ENCODE data around the gene SH2D5. TPM values are rescaled to one million over a fixed set of nuclear protein-coding genes. Genes with fewer than 3 reads are reported as not detected.
"Not testable (repeated sequence)": the region's sequence is repeated elsewhere in the genome, so short reads cannot be mapped to it uniquely, and the experiment has no call there.

SH2D5 gene
- polyA plus RNA-seq, 1 donor = 0.22 TPM

DNA sequence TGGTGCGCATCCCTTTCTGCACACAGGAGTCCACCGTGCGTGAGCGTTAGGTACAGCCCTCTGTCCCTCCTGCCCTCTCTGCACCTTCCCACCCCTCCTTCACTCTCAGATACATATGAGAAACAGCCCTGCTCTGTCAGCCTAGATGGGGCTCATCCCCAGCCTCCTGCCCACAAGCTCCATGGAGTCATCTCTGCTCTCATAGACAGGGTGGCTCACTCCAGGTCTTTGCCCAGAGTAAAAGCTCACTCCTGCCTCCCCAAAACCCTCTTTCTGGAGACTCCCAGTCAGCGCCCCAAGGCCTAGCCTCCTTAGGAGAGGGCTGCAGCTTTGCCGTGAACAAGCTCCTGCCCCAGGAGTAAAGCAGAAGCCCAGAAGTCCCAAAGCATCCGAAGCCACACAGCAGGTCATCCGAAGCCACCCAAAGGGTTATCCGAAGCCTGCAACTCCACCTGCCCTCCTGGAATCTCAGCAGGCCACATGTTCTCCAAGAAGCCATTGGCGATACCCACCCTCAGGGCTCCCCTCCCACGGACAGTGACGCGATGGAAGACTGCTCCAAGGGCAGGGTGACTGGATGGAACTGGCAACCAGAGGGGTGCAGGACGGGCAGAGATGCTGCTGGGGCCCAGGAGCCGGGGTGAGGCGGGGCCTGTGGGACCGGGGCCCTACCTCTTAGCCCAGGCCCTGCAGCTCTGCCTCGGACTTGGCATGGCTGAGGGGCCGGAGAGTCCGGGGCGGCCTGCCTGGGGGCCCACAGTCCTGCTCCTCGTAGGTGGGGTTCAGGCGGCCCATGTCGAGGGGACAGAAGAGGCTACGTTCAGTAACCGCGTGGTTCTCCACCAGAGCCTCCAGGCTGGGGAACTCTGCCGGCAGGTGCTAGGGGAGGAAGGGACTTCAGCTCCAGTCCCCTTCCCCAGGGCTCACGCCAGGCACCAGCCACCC lies 11.1 kb downstream of the SH2D5 start:
- no peaks in the 10 kb centered on the region for H3K9me3 ChIP-seq (ENCODE audit: control insufficient read depth, low read depth, low read length)
- no CpG with 5 or more reads among the region's 29 CpGs for WGBS (ENCODE audit: insufficient coverage, low lambda C conversion rate)
- H3K36me3 ChIP-seq (ENCODE audit: control insufficient read depth, insufficient read depth, low read length) = no peaks in the 10 kb centered on the region
- peaks cover 27% of the 10 kb centered on the region for H3K27me3 ChIP-seq (ENCODE audit: control insufficient read depth, insufficient read depth, low read length)
- H3K4me1 ChIP-seq (ENCODE audit: control insufficient read depth, insufficient read depth, low read length) = peaks cover 2% of the 10 kb centered on the region
- H3K4me3 ChIP-seq (ENCODE audit: low read length) = no peak overlapping the region
- H3K27ac ChIP-seq (ENCODE audit: low read length) = no peak overlapping the region
- DNase-seq = no peak

DNA sequence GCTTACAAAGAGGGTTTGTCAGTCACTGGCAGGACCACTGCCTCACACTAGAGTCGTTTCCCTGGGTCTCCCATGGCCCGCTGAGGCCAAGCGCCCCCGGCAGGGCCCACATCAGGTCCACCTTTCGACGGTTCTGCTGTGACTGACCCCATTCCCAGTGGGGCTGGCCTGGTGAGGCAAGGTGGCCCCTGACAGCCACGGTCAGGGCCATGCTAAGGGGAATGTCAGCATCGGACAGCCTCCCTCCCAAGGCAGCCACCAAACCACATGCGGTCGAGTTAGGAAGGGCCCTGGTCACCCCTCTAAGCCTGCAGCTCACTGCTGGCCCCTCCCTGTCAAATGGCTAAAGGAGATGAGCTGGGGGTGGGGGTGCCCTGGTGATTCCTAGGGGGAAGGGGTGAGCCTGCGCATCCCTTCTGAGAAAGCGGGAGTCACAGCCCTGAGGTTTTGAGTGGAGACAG lies 11.8 kb downstream of the SH2D5 start:
- Histone ChIP-seq H3K36me3 (ENCODE audit: control insufficient read depth, insufficient read depth, low read length) (no peaks in the 10 kb centered on the region), H3K9me3 (ENCODE audit: control insufficient read depth, low read depth, low read length) (no peaks in the 10 kb centered on the region), H3K27ac (ENCODE audit: low read length) (no peak overlapping the region), H3K27me3 (ENCODE audit: control insufficient read depth, insufficient read depth, low read length) (peaks cover 31% of the 10 kb centered on the region), H3K4me3 (ENCODE audit: low read length) (no peak overlapping the region), H3K4me1 (ENCODE audit: control insufficient read depth, insufficient read depth, low read length) (peaks cover 2% of the 10 kb centered on the region)
- no CpG with 5 or more reads among the region's 12 CpGs for WGBS (ENCODE audit: insufficient coverage, low lambda C conversion rate)
- no peak for DNase-seq

DNA sequence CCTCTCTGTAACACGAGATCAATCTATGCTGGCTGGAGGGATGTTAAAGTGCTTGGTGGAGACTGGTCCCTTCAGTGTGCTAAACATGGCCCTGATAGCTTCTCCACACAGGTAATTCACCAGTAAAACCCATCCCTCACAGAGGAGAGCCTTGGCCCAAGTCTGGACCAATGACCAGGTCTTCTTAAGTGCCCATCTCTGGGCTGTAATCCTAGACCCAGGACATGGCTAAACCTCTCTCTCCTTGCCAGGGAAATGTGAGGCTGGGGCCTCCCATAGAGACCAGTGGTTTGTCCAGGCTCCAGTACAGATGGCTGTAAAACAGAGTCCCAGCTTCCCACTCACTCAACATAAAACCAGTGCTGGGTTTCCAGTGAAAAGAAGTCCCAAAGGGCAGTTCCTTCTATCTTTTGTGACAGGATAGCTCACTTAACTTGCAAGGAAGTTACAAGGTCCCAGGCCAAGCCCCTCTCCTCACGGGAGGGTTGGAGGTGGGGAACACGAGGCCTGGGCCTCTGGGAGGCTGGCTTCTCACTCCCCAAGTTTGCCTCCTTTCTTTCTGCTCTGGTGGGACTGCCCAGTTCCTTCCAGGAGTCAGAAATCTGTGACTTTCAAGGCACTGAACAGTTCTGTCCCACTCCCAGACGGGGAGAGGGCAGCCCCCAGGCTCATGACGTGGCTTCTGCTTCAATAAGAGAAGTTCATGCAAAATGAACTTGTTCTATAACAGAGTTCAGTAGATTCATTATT lies 12.5 kb downstream of the SH2D5 start:
- Histone ChIP-seq H3K36me3 (ENCODE audit: control insufficient read depth, insufficient read depth, low read length) (no peaks in the 10 kb centered on the region), H3K27ac (ENCODE audit: low read length) (no peak overlapping the region), H3K4me3 (ENCODE audit: low read length) (no peak overlapping the region), H3K27me3 (ENCODE audit: control insufficient read depth, insufficient read depth, low read length) (peaks cover 31% of the 10 kb centered on the region), H3K4me1 (ENCODE audit: control insufficient read depth, insufficient read depth, low read length) (peaks cover 2% of the 10 kb centered on the region), H3K9me3 (ENCODE audit: control insufficient read depth, low read depth, low read length) (no peaks in the 10 kb centered on the region)
- no peak for DNase-seq
- no CpG with 5 or more reads among the region's 5 CpGs for WGBS (ENCODE audit: insufficient coverage, low lambda C conversion rate)

DNA sequence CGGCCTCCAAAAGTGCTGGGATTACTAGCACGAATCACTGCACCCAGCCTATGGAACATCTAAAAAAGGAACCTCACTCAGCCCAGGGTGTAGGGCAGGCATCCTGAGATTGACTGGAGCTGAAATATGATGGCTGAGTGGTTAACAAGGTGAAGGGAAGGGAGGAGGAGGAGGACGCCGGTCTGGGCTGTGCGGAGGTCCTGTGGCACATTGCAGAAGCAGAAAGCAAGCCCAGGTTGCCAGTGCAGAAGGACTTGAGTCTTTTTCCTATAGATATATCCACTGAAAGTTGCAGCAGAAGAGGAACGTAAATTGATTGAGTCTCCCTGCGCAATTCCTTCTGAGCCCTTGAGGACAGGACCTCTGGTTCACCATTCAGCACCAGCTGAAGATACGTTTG lies 13.2 kb downstream of the SH2D5 start:
- peaks cover 31% of the 10 kb centered on the region for H3K27me3 ChIP-seq (ENCODE audit: control insufficient read depth, insufficient read depth, low read length)
- peaks cover 2% of the 10 kb centered on the region for H3K4me1 ChIP-seq (ENCODE audit: control insufficient read depth, insufficient read depth, low read length)
- no peaks in the 10 kb centered on the region for H3K36me3 ChIP-seq (ENCODE audit: control insufficient read depth, insufficient read depth, low read length)
- WGBS (ENCODE audit: insufficient coverage, low lambda C conversion rate) = no CpG with 5 or more reads among the region's 8 CpGs
- DNase-seq = no peak
- no peak overlapping the region for H3K27ac ChIP-seq (ENCODE audit: low read length)
- H3K9me3 ChIP-seq (ENCODE audit: control insufficient read depth, low read depth, low read length) = no peaks in the 10 kb centered on the region
- no peak overlapping the region for H3K4me3 ChIP-seq (ENCODE audit: low read length)

DNA sequence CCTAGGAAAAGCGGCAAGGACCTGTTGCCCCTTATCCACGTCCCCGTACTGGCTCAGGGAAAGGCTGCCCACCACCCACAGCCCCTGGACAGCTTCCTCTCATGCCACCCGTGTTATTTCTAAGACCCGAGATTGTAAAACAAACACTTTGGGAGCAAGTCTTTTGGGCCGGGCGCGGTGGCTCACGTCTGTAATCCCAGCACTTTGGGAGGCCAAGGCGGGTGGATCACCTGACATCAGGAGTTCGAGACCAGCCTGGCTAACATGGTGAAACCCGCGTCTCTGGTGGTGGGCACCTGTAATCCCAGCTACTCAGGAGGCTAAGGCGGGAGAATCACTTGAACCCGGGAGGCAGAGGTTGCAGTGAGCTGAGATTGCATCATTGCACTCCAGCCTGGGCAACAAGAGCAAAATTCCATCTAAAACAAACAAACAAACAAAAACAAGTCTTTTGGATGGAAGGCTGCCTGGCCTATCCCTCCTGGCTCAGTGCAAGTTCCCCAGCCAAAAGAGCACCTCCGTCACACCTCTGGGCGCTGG lies 14.1 kb downstream of the SH2D5 start:
- WGBS (ENCODE audit: insufficient coverage, low lambda C conversion rate) = no CpG with 5 or more reads among the region's 17 CpGs
- DNase-seq; H3K4me1 ChIP-seq (ENCODE audit: control insufficient read depth, insufficient read depth, low read length); H3K9me3 ChIP-seq (ENCODE audit: control insufficient read depth, low read depth, low read length); H3K27ac ChIP-seq (ENCODE audit: low read length); H3K36me3 ChIP-seq (ENCODE audit: control insufficient read depth, insufficient read depth, low read length): not testable (repeated sequence)
- Histone ChIP-seq H3K4me3 (ENCODE audit: low read length) (peak overlapping the region; percentile 22), H3K27me3 (ENCODE audit: control insufficient read depth, insufficient read depth, low read length) (peaks cover 31% of the 10 kb centered on the region)

DNA sequence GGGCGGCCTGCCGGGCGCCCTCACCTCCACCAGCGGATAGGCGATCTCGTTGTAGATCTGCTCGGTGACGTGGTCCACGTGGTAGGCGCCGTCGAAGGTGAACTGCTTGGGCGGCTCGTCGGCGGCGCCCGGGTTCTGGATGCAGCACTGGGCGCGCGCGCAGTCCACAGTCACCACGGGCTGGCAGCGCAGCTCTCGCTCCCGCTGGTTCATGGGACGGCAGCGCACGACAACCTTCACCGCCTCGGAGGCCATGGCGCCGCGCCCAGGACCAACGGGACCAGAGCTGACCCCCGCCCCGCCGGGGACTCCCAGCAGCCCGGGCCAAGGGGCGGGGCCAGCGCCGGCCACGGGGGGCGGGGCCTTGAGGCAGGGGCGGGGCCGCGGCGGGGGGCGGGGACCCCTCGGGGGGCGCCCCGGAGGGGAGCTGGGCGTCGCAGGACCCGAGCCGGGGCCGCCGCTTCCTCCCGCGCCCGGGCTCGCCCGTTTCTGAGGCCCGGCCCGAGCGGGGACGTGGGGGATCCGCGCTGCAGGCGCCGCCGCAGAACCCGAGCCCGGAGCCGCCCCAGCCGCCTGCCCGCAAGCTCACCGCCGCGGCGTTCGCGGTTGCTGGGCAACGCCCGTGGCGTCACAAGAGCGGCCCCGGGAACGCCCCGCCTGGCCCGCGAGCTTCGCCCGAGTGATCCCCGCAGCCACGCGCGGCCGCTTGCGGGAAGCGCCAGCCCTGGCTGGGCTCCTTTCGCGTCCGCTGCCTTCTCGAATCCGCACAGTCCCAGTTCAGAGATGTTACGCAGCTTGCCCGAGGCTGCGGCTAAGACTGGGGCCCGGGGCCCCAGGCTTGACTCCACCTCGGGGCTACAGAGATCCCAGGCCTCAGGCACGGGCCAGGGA lies 14.8 kb downstream of the SH2D5 start, which contains the start of gene KIF17:
TSS of gene KIF17 (minus strand) at position 556 of the 891 bp plus-strand sequence. CDS start at position 255, 301 bp downstream.
- DNase-seq = peak; percentile 82 to 87
- no CpG with 5 or more reads among the region's 112 CpGs for WGBS (ENCODE audit: insufficient coverage, low lambda C conversion rate)
- Histone ChIP-seq H3K27me3 (ENCODE audit: control insufficient read depth, insufficient read depth, low read length) (peaks cover 31% of the 10 kb centered on the region), H3K27ac (ENCODE audit: low read length) (no peak within 1 kb of the TSS), H3K4me1 (ENCODE audit: control insufficient read depth, insufficient read depth, low read length) (peaks cover 2% of the 10 kb centered on the region), H3K36me3 (ENCODE audit: control insufficient read depth, insufficient read depth, low read length) (no peaks in the 10 kb centered on the region), H3K9me3 (ENCODE audit: control insufficient read depth, low read depth, low read length) (no peaks in the 10 kb centered on the region), H3K4me3 (ENCODE audit: low read length) (peak within 1 kb of the TSS; percentile 23)

DNA sequence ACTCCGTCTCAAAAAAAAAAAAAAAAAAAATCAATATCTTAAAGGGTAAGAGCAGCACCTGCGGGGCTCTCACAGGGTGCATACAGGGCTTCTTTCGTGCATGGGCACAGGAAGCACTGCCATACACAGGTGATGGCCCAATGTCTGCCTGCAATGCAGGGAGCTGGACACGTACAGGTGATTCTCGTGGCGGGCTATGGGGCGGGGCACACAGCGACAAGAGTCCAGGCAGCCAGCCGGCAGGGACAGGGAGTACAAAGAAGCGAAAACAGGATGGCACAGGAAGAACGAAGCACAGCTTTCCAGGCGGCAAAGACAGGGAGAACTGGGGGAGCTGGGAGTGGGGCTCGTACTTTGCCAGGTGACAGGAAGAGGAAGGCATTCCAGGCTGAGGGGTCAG lies 16.3 kb downstream of the SH2D5 start:
- no peaks in the 10 kb centered on the region for H3K36me3 ChIP-seq (ENCODE audit: control insufficient read depth, insufficient read depth, low read length)
- H3K9me3 ChIP-seq (ENCODE audit: control insufficient read depth, low read depth, low read length) = no peaks in the 10 kb centered on the region
- peaks cover 2% of the 10 kb centered on the region for H3K4me1 ChIP-seq (ENCODE audit: control insufficient read depth, insufficient read depth, low read length)
- peaks cover 31% of the 10 kb centered on the region for H3K27me3 ChIP-seq (ENCODE audit: control insufficient read depth, insufficient read depth, low read length)
- no peak overlapping the region for H3K27ac ChIP-seq (ENCODE audit: low read length)
- WGBS (ENCODE audit: insufficient coverage, low lambda C conversion rate) = 90% methylated on average over 2 of the region's 13 CpGs
- H3K4me3 ChIP-seq (ENCODE audit: low read length) = no peak overlapping the region
- DNase-seq = no peak

DNA sequence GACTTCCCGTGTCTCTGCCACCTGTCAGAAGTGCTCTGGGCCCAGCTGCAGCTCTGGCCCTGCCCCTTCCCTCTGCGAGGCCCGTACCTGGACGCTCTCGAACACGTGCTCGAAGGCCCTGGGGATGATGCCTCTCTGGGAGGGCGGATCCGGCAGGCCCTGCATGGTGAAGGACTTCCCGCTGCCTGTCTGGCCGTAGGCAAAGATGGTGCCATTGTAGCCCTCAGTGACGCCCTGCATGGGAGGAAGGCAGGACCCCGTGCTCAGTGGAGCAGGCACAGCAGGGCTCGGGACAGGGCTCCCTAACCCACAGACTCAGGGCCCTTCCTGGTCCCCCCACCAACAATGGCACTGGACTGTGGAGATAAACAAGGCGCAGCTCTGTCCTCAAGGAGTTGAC lies 17.1 kb downstream of the SH2D5 start:
- Histone ChIP-seq H3K36me3 (ENCODE audit: control insufficient read depth, insufficient read depth, low read length) (no peaks in the 10 kb centered on the region), H3K9me3 (ENCODE audit: control insufficient read depth, low read depth, low read length) (no peaks in the 10 kb centered on the region), H3K27ac (ENCODE audit: low read length) (no peak overlapping the region), H3K27me3 (ENCODE audit: control insufficient read depth, insufficient read depth, low read length) (peaks cover 31% of the 10 kb centered on the region), H3K4me1 (ENCODE audit: control insufficient read depth, insufficient read depth, low read length) (peaks cover 2% of the 10 kb centered on the region), H3K4me3 (ENCODE audit: low read length) (no peak overlapping the region)
- DNase-seq = no peak
- no CpG with 5 or more reads among the region's 15 CpGs for WGBS (ENCODE audit: insufficient coverage, low lambda C conversion rate)

DNA sequence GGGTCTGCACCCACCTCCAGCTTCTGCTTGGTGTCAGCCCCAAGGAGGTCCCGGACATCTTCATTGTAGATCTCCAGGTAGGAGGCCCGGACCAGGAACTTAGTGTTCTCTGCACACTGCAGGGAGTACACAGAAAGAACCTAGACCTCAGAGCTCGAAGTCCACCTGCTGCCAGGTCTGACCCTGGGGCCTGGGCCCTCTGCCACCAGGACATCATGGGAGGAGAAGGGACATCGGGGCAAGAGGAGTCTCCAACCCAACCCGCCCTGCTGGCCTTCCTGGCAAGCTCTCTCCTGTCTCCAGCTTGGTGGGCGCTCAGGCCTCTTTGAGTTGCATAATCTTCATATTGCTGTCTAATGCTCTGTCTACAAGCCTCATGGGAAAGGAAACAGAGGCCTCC lies 19.1 kb downstream of the SH2D5 start:
- no peaks in the 10 kb centered on the region for H3K9me3 ChIP-seq (ENCODE audit: control insufficient read depth, low read depth, low read length)
- peaks cover 2% of the 10 kb centered on the region for H3K4me1 ChIP-seq (ENCODE audit: control insufficient read depth, insufficient read depth, low read length)
- no CpG with 5 or more reads among the region's 6 CpGs for WGBS (ENCODE audit: insufficient coverage, low lambda C conversion rate)
- peak in 1 of 2 donors; percentile 43 for DNase-seq
- H3K4me3 ChIP-seq (ENCODE audit: low read length) = no peak overlapping the region
- peaks cover 20% of the 10 kb centered on the region for H3K27me3 ChIP-seq (ENCODE audit: control insufficient read depth, insufficient read depth, low read length)
- no peak overlapping the region for H3K27ac ChIP-seq (ENCODE audit: low read length)
- no peaks in the 10 kb centered on the region for H3K36me3 ChIP-seq (ENCODE audit: control insufficient read depth, insufficient read depth, low read length)

Data from large intestine (tissue), 3 donors.